ENCODE data around the gene ST6GALNAC3. TPM values are rescaled to one million over a fixed set of nuclear protein-coding genes. Genes with fewer than 3 reads are reported as not detected.

The ST6GALNAC3 gene
- polyA plus RNA-seq, 1 donor (not counting 4 experiments of a cell fraction or from before 2014, with no cell fraction given), result 0.08 TPM

GRCh38 chr1:76190749-76191424 lies 116.3 kb downstream of the ST6GALNAC3 start:
- H3K9me3 ChIP-seq (ENCODE audit: control insufficient read depth, low read depth, low read length), result no peaks in the 10 kb centered on the region
- H3K4me3 ChIP-seq (ENCODE audit: control insufficient read depth in 2 of 3, extremely low read depth in 1 of 3, insufficient read depth in 2 of 3, low read depth in 1 of 3, low read length in 3 of 3), result no peak overlapping the region
- H3K9me1 ChIP-seq (ENCODE audit: control insufficient read depth, extremely low read depth, insufficient read depth, low read length), result no peaks in the 10 kb centered on the region
- no peaks in the 10 kb centered on the region for H4K20me1 ChIP-seq (ENCODE audit: control insufficient read depth, extremely low read depth, insufficient read depth, low read length)
- H3K9ac ChIP-seq (ENCODE audit: control insufficient read depth, extremely low read depth, insufficient read depth, low read length), result no peak overlapping the region
- dilution Hi-C loops (cut with MboI; ENCODE audit: extremely low pct_ligation_motif_present, low sequenced_read_pairs), result no loop called here
- H3K4me2 ChIP-seq (ENCODE audit: control insufficient read depth, extremely low read depth, insufficient read depth, low read depth, low read length), result no peak overlapping the region
- H3K27ac ChIP-seq (ENCODE audit: control insufficient read depth, insufficient read depth, low read length), result no peak overlapping the region
- no peak for TF ChIP-seq CTCF (optimal IDR thresholded peaks at IDR 0.05 in 1 of 3, IDR thresholded peaks at IDR 0.05 in 1 of 3, conservative IDR thresholded peaks at IDR 0.05 in 1 of 3; ENCODE audit: extremely low read depth in 1 of 3, insufficient read depth in 2 of 3, low read length in 3 of 3)
- TF ChIP-seq EZH2 (IDR thresholded peaks at IDR 0.05; ENCODE audit: low read length), result no peak
- no peak for FAIRE-seq
- H3K4me1 ChIP-seq (ENCODE audit: control insufficient read depth, extremely low read depth, insufficient read depth, low read length), result no peaks in the 10 kb centered on the region
- no peak for DNase-seq (ENCODE audit: low read depth, low spot score)
- no peaks in the 10 kb centered on the region for H3K36me3 ChIP-seq (ENCODE audit: control insufficient read depth in 2 of 2, extremely low read depth in 1 of 2, insufficient read depth in 2 of 2, low read length in 2 of 2)
- H3K79me2 ChIP-seq (ENCODE audit: control insufficient read depth, insufficient read depth, low read length), result no peaks in the 10 kb centered on the region
- no peaks in the 10 kb centered on the region for H3K27me3 ChIP-seq (ENCODE audit: control insufficient read depth, extremely low read depth, insufficient read depth, low read length)
- no peak overlapping the region for H2AFZ ChIP-seq (ENCODE audit: control insufficient read depth, low read length)

GRCh38 chr1:76191561-76191960 lies 117.0 kb downstream of the ST6GALNAC3 start:
- dilution Hi-C loops (cut with MboI; ENCODE audit: extremely low pct_ligation_motif_present, low sequenced_read_pairs), result no loop called here
- H3K9me1 ChIP-seq (ENCODE audit: control insufficient read depth, extremely low read depth, insufficient read depth, low read length), result no peaks in the 10 kb centered on the region
- no peaks in the 10 kb centered on the region for H3K27me3 ChIP-seq (ENCODE audit: control insufficient read depth, extremely low read depth, insufficient read depth, low read length)
- DNase-seq (ENCODE audit: low read depth, low spot score) (no peak), FAIRE-seq (no peak)
- H3K4me2 ChIP-seq (ENCODE audit: control insufficient read depth, extremely low read depth, insufficient read depth, low read depth, low read length), result no peak overlapping the region
- no peaks in the 10 kb centered on the region for H4K20me1 ChIP-seq (ENCODE audit: control insufficient read depth, extremely low read depth, insufficient read depth, low read length)
- TF ChIP-seq CTCF (optimal IDR thresholded peaks at IDR 0.05 in 1 of 3, IDR thresholded peaks at IDR 0.05 in 1 of 3, conservative IDR thresholded peaks at IDR 0.05 in 1 of 3; ENCODE audit: extremely low read depth in 1 of 3, insufficient read depth in 2 of 3, low read length in 3 of 3) (no peak), EZH2 (IDR thresholded peaks at IDR 0.05; ENCODE audit: low read length) (no peak)
- no peaks in the 10 kb centered on the region for H3K79me2 ChIP-seq (ENCODE audit: control insufficient read depth, insufficient read depth, low read length)
- no peak overlapping the region for H2AFZ ChIP-seq (ENCODE audit: control insufficient read depth, low read length)
- H3K4me3 ChIP-seq (ENCODE audit: control insufficient read depth in 2 of 3, extremely low read depth in 1 of 3, insufficient read depth in 2 of 3, low read depth in 1 of 3, low read length in 3 of 3), result no peak overlapping the region
- no peaks in the 10 kb centered on the region for H3K9me3 ChIP-seq (ENCODE audit: control insufficient read depth, low read depth, low read length)
- no peaks in the 10 kb centered on the region for H3K36me3 ChIP-seq (ENCODE audit: control insufficient read depth in 2 of 2, extremely low read depth in 1 of 2, insufficient read depth in 2 of 2, low read length in 2 of 2)
- H3K9ac ChIP-seq (ENCODE audit: control insufficient read depth, extremely low read depth, insufficient read depth, low read length), result no peak overlapping the region
- no peak overlapping the region for H3K27ac ChIP-seq (ENCODE audit: control insufficient read depth, insufficient read depth, low read length)
- no peaks in the 10 kb centered on the region for H3K4me1 ChIP-seq (ENCODE audit: control insufficient read depth, extremely low read depth, insufficient read depth, low read length)

All from keratinocyte (primary cell).